Stimulated activated CD8-positive, alpha-beta memory T cell treated with anti-CD3 and anti-CD28 coated beads, Interleukin-15, amount 100 ng/mL, for 4 hours (primary cell): ENCODE data around the gene ZNF496.
A peak's percentile ranks its signal among the peaks of the same experiment; 100 is the strongest.
"Not testable (repeated sequence)": the region's sequence is repeated elsewhere in the genome, so short reads cannot be mapped to it uniquely, and the experiment has no call there.

Experiments used
- DNase-seq, 2 donors: peaks; one replicate each; pipeline ENCODE4 v3.0.0-alpha.2; 2020; ENCODE audit warnings: low read depth in 2 of 2

The ZNF496 gene

GRCh38 chr1:247359559-247359958, 27.9 kb upstream of the ZNF496 start:
- no peak for DNase-seq

- DNase-seq = no peak
Measured at GRCh38 chr1:247358920-247359319, 27.3 kb upstream of the ZNF496 start.

DNA sequence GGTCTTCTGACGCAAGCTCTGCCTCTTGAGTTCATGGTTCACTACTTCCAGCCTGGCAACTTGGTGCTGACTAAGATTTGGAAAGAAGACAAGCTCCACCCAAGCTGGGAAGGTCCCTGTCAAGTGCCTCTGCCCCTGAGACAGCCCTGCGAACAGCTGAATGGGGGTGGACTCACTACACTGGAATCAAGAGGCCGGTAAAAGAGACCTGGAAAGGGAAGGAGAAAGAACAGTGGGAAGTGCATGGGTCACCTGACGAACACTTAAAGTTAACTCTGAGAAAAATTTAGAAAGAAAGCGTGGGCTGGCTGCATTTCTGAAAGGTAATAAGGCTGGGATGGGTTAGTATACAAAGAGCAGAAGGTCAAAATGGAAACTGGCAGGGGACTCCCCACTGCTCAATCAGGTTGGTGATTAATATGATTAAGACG, 26.1 kb upstream of the ZNF496 start:
- no peak for DNase-seq

DNA sequence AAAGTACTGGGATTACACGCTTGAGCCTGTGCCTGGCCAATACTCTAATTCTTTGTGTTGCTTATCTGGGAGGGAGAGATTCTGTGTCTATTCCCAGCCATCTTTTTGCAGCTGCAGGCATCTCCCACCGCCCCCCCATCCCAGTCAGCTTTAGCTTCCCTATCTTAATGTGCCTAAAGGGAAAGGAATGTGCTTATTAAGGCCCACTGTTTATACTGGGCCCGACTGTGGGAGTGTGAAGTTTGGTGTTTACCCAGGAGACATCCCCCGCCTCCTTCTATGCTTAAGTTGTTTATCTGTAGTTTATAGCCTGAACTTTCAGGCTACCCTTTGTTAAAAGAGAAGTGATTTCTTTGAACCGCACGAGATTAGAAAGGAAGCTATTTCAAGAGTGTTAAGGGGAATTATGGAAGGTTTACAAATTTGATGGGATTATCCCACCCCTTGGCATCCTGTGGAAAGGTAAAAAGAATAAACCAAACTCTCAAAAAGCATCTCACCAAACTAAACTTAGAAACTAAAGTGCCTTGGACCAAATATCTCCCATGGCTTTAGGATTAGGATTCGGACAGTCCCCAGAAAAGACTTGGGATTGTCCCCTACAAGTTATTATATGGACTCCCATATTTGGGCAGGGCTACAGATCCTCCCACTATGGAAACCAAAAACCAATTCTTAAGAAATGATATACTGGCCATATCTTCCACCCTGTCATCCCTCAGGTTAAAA, 25.5 kb upstream of the ZNF496 start:
- no peak for DNase-seq

- DNase-seq = not testable (repeated sequence)
Measured at GRCh38 chr1:247355160-247355559, 23.5 kb upstream of the ZNF496 start.

DNA sequence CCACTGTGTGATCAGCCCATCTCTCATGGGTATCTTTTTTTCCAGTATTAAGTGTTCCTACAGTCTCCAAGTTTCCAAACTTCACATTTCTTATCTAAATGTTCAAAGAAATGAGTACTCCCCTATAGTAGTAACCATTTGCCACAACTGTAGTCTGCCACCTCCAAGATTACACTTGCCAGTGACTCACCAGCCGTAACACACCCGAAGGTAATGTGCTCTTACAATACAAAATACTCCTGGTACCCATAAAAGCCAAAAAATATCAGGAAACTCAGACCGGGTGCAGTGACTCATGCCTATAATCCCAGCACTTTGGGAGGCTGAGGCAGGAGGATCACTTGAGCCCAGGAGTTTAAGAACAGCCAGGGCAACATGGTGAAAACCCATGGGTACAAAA, 20.5 kb upstream of the ZNF496 start:
- no peak for DNase-seq

DNA sequence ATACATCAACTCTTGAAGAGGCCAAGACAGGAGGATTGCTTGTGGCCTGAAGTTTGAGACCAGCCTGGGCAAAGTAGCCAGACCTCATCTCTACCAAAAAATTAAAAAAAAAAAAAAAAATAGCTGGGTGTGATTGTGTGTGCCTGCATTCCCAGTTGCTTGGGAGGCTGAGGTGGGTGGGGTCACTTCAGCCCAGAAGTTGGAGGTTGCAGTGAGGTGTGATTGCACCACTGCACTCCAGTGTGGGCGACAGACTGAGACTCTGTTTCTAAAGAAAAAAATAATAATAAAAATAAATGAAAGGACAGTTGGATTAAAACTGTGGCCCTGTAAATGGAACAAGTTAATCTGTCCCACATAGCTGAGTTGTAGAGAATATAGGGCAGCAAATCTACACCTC, 18.9 kb upstream of the ZNF496 start:
- DNase-seq = no peak

DNA sequence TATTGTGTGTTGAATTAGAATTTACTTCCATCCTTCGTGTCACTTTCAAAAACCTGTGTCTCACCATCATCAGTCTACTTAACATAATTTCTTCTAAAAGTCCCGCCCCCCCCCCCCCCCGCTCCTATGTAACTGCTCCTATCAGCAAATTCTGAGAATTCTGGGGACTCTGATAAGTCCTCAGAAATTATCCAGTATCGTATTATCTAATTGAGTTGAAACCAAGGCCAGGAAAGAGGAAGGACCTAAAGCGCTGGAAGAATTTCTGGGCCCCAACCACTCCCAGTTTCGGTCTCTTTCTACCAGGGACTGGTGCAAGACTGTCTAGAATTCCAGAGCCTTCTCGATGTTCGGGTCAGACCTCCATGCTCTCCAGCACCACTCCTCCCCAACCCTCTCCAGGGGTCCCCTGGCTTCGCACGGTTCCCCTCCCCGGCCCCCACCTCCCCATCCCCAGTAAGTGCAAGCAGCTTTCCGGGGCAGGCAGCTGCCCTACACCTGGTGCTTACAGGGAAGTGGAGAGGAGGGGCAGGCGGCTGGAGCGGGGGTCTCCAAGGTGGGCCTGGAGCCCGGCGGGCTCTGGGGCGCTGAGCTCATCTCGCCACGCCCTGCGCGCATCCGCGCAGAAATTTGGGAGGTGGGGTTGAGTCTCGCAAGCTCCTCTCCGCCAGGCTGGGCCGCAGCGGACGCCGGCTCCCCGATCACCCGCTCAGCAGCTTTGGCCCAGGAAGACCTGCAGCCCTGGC, 16.0 kb upstream of the ZNF496 start:
- no peak for DNase-seq

GRCh38 chr1:247345881-247346280, 14.2 kb upstream of the ZNF496 start:
- no peak for DNase-seq

DNA sequence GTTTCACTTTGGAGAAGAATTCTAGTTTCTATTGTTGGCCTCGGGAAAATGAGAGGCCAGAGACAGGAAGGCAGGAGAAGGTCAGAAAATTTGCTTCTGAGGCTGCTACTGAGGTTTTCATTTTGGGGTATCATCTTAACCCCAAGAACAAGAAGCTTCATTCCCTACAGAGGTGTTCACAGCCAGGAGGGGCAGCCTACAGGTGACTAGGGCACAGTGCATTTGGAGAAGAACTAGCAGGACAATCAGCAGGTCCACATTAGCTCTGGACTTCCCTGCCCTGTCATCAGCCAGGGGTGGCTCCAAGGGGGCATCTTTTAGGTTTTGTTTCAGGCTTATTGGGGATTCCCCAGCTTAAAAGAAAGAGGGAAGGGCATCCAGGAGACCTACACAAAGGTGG, 12.1 kb upstream of the ZNF496 start:
- no peak for DNase-seq

DNA sequence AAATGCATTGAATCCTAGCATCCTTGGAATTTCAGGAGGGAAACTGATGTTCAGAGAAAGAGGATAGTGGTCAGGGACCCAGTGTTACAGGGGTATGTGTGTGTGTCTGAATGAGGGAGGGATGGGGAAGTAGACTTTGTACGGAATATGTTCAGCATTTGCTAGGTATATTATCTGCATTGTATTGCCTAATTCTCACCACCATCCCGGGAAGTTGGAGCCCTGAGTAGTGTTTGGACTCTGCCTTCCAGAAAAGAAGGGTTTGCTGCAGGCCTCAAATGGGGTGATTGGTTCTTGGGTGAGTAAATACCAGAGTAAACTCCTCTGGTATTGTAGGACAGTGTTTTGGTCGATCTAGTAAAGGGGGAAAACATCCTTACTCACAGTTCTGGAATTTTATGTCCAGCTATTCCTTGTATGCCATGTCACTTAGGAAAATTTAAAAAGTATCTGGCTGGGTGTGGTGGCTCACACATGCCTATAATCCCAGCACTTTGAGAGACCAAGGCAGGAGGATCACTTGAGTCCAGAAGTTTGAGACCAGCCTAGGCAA, 7.1 kb upstream of the ZNF496 start:
- DNase-seq = no peak

DNA sequence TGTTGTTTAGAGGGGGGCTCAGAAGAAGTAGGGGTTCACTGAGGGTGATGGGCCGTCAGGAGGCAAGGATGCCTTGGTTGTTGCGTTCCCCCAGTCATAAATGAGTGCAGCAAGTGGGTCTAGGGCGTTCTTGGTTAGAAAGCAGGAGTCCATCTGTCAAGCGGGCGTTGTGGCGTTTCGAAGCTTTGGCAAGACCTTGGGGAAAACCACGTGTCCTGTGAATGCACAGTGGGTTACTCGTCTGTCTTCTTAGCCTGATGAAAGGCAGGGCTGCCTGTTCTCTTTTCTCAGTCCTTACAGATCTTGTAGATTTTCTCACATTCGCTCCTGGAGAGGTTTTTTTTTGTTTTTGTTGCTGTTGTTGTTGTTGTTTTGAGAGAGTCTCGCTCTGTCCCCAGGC, 6.3 kb upstream of the ZNF496 start:
- DNase-seq = no peak

DNA sequence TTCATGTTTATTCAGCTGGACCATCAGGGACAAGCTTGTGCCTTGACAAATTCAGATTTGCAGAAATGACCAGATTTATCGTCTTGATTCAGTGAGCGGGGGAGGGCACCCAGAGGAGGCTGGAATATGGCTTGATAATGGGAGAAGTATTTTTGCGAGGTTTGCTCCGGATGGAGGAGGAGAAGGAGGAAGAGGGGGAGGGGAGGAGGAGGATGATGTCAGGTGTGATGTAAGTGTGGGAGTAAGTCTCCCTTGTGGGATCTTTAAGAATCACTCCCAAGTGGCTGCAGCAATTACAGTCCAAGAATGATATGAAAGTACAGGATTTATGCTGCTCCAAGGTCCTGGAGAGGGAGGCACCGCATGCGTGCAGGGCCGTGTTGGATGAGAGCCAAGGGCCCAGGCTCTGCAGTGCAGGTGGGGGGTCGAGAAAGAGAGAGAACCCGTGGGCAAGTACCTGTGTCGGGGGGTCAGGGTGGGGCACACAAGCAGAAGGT, 5.6 kb upstream of the ZNF496 start:
- DNase-seq = no peak

DNA sequence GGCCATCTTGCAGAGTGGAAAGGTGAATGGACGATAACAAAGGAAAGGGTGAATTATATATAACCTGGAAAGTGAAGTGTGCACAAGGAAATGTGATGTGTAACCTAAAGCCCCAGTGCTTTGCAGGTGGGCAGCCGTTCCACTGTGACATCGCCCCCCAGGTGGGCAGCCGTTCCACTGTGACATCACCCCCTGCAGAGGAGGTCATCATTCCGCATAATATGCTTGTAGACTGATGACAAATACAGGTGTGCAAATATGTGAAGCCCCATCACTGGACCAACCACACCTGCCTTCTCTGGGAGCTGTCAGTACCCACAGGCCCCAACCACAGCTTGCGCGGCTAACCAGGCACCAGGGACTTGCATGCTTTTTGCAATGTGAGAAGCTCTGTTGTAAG, 4.7 kb upstream of the ZNF496 start:
- DNase-seq = no peak

- no peak for DNase-seq
Measured at GRCh38 chr1:247335882-247336281, 4.2 kb upstream of the ZNF496 start.

DNA sequence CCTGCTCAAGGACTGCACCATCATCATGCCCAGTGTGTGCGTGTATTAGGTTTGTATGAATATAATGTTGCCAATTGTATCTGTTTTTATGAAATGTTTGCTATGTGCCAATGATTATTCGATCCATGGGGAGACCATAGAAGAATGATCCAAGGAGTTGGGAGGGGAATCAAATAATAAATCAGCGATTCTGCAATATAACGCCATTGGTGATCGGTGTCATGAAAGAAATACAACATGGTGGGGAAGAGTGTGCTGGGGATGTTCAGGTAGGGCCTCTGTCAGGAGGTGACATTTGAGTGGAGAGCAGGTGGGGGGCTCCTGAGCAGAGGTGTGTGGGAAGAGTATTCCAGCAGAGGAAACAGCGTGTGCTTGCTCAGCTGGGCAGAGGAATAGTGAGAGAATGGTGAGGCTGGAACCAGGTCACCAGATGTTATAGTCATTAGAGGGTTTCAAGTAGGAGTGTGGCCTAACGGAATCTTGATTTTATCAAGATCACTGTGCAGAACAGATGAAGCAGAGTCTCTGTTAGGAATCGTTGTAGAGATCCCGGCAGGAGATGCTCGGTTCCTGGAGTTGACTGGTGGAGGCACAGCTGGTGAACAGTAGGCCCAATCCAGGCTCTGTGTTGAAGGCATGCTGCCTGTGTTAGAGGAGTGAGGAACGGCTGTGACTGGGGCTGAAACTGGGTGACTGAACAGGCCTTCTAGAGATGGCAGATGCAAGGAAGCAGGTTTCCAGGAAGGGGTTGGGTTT, 2.9 kb upstream of the ZNF496 start:
- no peak for DNase-seq

GRCh38 chr1:247332623-247333361, 1.1 kb upstream of the ZNF496 start:
- no peak for DNase-seq

DNA sequence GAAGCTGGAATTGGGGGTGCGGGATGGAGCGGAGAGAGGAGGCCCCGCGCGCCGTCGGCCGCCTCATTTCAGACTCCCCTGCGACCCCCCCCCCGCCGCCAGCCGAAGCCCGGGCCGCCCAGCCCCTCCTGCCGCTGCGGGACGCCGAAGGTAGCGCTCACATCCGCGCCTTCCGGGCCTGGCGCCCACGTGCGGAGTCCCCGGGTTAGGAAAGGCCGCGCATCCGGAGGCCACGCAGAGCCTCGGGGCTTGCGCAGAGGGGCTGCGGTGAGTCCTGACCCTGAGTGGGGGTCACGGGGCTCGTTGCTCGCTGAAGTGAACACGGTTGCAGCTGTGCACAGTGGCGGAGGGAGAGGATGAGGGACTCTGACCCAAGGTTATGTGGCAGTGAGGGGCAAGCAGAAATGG, 552 bp upstream of the ZNF496 start:
- DNase-seq = peak in 1 of 2 donors; percentile 30

DNA sequence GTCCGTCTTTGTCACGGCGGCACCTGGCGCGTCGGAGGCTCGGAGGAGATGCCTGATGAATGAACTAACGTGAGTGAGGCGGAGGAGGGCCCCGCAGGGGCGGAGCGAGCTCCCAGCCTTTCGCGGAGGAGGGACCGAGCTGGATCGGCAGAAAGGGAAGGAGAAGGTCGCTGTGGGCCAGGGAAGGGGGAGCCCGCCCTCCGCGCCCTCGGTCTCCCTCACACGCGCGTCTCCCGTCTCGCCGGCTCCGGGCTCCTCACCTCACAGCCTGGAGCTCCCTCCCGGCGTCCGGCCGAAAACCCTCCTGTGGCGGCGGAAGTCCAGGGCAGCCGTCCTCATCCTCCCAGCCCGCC, 519 bp downstream of the ZNF496 start:
- peak; percentile 59 to 61 for DNase-seq

GRCh38 chr1:247330548-247331171, 1.0 kb downstream of the ZNF496 start:
- DNase-seq = no peak

DNA sequence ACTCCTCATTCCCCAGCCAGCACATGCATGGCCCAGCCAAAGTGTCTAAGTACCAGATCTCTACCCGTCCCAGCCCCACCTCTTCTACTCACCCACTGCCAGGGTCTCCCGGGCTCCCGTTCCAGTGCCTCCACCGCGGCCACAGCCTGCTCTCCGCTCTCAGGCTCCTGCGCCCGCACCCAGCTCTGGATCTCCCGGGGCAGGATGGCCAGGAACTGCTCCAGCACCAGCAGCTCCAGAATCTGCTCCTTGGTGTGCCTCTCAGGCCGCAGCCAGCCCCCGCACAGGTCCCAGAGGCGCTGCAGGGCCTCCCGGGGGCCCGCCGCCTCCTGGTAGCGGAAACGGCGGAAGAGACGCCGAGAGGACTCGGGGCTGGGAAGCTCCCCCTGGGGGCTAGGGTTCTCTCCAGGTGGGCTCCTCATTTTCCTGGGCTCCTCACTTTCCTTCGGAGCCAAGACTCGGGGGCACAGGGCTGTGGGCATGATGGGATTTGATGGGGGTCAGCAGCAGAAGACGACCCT, 2.5 kb downstream of the ZNF496 start:
- no peak for DNase-seq
